ENCODE results near the gene NFIC.
"Not testable (repeated sequence)": the region's sequence is repeated elsewhere in the genome, so short reads cannot be mapped to it uniquely, and the experiment has no call there.

Gene NFIC

DNA sequence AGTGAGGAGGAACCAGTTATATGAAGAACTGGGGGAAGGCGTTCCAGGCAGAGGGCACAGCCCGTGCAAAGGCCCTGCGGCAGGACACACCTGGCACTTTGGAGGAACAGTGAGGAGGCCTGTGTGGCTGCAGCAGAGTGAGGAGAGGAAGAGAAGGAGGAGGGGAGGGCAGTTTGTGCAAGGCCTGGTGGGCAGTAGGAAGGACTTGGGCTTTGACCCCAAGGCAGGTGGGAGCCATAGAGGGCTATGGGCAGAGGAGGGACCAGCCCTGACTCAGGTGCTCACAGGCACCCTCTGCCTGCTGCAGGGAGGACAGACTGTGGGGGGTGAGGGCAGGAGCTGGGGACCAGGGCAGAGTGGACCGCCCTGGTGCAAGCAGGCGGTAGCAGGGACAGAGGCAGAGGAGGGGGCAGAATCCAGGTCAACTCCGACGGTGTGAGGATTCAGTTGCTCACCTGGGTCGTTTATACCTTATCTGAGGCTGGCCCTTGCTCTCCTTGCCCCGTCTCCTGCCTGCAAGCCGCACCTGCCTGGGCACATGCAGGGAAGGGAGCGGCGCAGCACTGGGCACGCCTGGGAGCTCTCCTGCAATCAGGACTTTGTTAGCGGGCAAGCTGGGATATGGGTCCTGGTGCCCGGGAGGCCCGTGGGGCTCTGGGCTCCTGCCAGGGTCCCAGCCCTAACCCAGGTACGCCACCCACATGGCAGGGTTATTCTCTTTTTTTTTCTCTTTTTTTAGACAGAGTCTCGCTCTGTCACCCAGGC lies 34.8 kb downstream of the NFIC start:
- DNase-seq = no peak

GRCh38 chr19:3402631-3403443 lies 36.5 kb downstream of the NFIC start:
- DNase-seq = no peak

DNA sequence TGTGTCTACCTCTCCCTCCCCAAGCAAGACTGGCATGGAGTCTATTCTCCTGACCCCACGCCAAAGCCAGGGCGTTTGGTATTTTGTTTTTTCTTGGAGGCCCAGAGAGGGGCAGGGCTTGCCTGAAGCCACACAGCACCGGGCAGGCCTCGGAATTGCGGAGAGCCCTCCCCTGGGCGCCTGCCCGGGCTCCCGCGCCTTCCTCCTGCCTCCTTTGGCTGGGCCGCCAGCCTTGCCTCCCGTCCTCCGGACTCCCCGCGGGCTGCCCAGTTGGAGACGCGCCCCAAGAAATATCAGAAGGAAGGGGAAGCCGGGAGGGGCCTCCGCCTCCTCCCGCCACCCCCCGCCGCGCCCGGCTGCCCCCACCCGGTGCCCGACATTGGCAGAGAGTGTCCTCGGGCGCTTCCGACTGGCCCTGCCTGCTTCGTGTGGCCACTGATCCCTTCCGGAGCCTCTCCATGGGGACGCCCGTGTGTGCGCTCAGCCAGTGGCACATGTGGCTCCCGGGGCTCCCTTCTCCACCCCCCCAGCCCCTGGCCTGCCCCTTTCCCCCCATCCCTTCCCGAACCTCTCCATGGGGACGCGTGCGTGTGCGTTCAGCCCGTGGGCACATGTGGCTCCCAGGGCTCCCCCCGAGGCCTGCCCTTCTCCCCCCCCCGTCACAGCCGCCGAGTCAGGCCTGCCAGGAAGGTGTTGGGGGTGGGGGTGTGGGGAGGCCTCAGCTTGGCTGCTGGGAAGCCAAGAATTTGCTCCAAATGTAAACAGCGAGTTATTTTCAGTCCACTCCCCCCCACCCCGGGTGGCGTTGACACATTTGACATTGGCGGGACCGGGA lies 37.3 kb downstream of the NFIC start:
- DNase-seq = no peak

DNA sequence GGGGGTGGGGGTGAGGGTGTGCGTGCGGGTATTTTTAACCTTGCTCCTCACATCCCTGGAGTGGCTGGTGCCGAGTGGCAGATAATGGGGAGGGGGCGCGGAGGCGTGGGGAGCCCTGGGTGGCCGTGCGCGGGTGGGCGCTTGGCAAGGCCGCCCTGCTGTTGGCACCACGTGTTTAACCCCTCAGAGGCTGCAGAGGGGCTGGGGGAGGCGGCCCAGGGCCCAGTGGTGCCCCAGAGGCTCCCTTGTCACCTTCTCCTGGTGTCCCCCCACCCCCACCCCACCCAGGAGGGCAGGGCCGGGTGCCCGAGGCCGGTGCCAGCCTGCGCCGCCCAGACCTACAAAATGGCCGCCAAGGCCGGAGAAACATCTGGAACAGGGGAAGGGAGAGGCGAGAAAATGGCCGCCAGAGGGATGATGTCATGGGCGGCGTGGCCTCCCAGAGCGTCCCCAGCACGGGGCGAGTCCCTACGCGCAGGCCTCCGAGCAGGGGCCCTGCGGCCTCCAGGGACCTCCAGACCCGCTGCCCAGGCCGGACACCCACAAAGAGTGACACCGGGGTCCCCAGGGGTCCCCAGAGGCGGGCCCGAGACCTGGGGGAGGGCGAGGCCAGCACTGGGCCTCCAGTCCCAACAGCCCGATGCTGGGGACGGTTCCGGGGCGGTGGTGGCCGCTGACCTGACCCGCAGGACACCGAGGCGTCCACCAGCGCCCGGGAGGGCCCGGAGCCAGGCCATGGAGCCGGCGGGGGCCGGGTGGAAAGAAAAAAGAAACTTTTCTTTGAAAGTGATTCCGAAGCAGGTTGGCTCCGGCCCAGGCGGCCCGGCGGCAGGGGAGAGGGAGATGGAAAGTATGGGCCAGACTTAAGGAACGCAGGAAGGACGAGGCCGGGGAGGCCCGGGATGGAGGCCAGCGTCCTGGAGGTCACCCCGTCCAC lies 38.2 kb downstream of the NFIC start:
- no peak for DNase-seq

DNA sequence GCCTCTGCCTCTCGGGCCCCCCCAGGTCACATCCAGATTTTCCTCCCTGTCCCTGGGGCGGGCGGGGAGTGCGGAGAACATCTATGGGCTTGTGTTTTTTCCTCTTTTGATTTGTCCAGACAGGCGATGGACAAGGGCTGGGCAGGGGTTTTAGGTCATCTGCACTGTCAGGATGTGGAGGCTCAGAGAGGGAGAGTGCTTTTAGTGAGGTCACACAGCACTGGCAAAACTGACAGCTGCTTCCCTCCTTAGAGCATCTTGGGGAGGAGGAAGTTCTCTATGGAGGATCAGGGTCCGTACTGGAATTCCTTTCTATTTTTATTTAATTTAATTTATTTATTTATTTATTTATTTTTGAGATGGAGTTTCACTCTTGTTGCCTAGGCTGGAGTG lies 38.9 kb downstream of the NFIC start:
- no peak for DNase-seq

DNA sequence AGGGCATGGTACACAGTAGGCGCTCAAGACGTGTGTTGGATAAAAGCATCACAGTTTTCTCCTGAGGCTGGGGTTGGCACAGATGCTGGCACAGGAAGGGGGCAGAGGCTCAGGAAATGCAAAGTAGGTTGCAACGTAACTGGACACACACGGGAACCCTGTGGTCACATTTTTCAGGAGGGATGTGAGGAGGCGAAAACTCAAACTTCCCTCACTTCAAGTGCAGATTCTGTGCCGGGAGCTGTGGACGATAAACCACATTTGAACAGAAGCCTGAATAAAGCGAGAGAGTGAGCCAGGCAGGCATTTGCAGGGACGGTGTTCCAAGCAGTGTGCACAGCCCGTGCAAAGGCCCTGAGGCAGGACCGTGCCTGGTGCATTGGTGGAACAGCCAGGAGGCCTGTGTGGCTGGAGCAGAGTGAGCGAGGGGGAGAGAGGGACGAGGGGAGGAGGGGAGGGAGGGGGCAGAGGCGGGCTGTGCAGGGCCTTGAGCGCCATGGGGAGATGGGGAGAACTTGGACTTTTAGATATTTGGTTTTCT lies 40.3 kb downstream of the NFIC start:
- DNase-seq = no peak

- DNase-seq = no peak
These were observed 41.5 kb downstream of the NFIC start for GRCh38 chr19:3407556-3408516.

DNA sequence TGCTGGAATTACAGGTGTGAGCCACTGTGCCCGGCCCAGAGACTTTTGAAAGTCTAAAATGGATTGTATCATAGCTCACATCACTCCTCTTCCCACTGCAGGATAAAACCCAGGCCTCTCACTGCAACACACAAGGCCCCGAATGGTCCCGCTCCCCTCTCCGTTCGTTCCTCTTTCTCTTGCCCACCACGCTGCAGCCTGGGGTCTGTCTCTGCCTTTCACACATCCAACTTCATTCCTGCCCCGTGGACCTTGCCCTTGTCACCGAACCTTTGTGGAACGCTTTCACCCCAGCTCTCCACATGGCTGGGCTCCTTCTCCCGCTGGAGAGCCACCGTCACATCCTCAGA lies 42.6 kb downstream of the NFIC start:
- DNase-seq = no peak

DNA sequence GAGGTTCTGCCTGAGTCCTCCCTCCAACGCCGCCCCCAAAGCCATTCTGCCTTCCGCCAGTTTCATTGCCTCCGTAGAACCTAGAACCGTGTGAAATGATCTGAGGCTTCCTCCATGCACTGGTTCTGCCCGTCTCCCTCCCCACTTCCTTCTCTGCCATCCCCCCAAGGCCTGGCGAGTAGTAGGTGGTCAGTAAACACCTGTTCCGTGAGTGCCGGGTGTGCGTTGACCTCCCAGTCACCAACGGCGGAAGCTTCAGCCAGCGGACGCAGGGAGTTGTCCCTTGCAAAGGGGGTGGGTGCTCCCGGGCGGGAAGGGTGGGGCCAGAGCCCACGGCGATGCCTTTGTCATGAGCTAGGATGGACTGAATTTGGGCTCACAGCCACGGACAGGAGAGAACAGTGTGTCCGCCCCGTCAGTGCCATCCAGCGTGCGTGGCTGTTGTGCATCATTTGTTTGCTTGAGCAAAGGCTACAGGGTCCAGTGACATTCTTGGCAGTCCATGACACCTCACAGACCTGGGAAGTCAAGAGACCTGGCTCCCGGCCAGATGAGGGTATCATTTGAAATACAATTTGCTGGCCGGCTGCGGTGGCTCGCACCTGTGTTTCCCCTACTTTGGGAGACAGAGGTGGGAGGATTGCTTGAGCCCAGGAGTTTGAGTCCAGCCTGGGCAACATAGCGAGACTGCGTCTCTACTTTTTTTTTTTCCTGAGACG lies 43.1 kb downstream of the NFIC start:
- DNase-seq = peak; percentile 68

GRCh38 chr19:3411636-3412035 lies 45.3 kb downstream of the NFIC start:
- no peak for DNase-seq

DNA sequence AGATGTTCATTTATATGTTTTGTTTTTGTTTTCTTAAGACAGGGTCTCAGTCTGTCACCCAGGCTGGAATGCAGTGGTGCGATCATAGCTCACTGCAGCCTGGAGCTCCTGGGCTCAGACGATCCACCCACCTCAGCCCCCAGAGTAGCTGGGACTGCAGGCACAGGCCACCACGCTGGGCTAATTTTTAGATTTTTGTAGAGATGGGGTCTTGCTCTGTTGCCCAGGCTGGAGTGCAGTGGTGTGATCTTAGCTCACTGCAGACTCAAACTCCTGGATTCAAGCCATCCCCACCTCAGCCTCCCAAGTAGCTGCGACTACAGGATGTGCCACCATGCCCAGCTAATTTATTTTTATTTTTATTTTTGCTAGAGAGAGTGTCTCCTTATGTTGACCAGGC lies 45.7 kb downstream of the NFIC start:
- no peak for DNase-seq

DNA sequence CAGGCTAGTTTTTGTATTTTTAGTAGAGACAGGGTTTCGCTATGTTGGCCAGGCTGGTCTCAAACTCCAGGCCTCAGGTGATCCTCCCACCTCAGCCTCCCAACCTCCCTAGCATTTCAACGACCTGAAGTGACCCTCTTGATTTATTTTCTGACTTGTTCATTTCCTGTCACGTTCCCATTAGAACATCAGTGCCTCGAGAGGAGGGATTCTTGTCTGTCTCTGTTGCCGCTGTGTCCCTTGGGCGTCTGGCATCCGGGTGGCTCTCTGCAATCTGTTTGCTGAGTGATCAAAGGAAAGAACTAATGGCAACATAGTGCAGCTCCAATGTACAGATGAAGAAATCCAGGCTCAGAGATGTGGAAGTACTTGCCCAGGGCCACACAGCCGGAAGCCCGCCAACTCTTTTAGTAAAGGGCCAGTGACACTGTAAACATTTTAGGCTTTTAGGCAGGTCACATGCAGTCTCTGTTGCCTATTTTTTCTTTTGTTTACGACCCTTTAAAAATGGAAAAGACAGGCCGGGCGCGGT lies 47.5 kb downstream of the NFIC start:
- no peak for DNase-seq

DNA sequence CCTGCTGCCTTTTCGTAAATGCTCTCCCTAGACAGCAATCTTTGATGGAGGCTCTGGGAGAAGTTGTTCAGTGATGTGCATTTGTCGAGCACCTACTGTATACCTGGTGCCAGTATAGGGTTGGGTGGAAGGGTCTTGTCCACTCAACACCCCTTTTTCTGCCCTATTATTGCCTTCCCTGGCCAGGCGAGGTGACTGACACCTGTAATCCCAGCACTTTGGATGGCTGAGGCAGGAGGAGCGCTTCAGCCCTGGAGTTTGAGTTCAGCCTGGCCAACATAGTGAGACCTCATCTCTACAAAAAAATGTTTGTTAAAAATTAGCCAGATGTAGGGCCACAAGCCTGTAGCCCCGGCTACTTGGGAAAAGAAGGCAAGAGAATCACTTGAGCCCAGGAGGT lies 49.3 kb downstream of the NFIC start:
- no peak for DNase-seq

GRCh38 chr19:3420244-3420755 lies 53.9 kb downstream of the NFIC start:
- DNase-seq = no peak

DNA sequence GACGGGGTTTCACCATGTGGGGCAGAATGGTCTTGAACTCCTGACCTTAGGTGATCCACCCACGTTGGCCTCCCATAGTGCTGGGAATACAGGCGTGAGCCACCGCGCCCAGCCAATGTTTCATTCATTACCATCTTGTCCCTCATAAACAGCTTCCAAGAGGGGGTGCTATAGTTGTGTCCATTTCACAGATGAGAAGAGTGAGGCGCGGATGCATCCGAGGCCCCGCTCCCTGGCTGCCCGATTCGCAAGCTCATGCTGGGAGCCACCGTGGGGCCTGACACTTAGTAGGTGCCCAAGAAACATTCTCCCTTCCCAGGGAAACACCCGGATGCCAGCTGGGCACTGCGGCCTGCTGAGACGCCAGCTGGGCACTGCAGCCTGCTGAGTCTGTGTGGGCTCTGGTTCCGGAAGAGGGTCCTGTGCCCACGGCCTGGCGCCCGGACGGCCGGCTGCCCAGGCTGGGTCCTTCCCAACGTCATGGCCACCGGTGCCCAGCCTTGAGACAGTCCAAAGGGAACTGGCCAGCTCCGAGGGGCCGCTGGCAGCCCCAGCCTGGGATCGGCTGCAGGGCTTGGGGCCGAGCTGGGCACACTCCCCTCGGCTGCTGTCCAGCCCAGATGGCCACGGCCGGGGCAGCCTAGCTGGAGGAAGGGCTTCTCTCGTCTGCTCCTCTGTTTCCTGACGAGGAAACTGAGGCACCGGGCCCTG lies 54.7 kb downstream of the NFIC start:
- DNase-seq = no peak

DNA sequence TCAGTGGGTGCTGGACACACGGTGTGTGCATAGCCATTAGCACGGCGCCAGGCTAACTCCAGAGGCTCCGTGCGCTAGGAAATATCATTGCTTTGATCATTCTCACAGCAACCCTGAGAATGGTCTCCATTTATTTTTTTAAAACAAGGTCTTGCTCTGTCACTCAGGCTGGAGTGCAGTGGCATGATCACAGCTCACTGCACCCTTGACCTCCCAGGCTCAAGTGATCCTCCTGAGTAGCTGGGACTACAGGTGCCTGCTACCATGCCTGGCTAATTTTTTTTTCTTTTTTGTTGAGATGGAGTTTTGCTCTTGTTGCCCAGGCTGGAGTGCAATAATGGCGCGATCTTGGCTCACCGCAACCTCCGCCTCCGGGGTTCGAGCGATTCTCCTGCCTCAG lies 55.3 kb downstream of the NFIC start:
- not testable (repeated sequence) for DNase-seq

DNA sequence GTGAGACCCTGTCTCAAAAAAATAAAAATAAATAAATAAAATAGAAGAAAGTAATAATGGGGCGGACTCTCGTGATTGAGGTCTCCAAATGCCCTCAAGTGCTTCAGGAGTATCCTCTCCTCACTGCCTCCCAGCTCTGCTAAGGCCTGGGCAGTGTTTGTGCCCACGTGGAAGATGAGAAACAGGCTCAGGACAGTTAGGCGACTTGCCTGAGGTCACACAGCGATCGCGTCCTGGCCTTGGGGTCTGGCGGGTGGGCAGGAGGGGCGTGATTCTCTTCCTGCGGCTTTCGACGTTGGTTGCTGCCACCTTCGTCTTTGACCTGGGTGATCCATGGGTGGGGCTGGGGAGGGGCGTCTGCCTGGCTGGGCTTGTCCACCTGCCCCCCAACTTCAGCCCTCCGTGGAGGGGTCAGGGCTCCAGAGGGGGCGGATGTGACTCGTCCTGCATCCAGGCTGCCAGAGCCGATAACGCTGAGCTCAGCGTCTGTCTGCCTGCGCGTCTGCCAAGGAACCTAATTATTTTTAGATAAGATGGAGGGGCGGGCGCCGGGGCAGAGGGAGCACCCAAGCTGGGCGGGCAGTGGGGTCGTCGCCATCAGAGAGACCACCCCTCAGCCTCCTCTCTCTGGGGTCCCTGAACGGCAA lies 56.9 kb downstream of the NFIC start:
- DNase-seq = no peak

- no peak for DNase-seq
These were observed 60.0 kb downstream of the NFIC start for GRCh38 chr19:3426433-3426832.

GRCh38 chr19:3430366-3430680 lies 63.9 kb downstream of the NFIC start:
- DNase-seq = not testable (repeated sequence)
